Effector CD8-positive, alpha-beta T cell (primary cell): ENCODE results near the gene NYAP2.

ENCODE experiments used
- DNase-seq: peaks from one replicate; lab custom pipeline; 2025; lab: John Stamatoyannopoulos, UW
- total RNA-seq, 4 experiments: gene quantifications; one replicate each; lab custom pipeline; 2026; lab: John Stamatoyannopoulos, UW

Gene NYAP2
- total RNA-seq, result 0 to 0.44 (median 0) reads per million in 4 experiments

GRCh38 chr2:225399504-225399903 is at the start of gene NYAP2:
Gene NYAP2, plus strand, starts transcription at chr2:225399710. Its CDS starts 9,171 bp downstream, at chr2:225408881.
- no peak for DNase-seq

GRCh38 chr2:225353579-225354085 is 45.9 kb upstream of the NYAP2 start:
- DNase-seq, result no peak

- no peak for DNase-seq
Measured at GRCh38 chr2:225354281-225354774, 45.2 kb upstream of the NYAP2 start.

GRCh38 chr2:225355788-225356187 is 43.7 kb upstream of the NYAP2 start:
- no peak for DNase-seq

- no peak for DNase-seq
Measured at GRCh38 chr2:225366731-225367130, 32.8 kb upstream of the NYAP2 start.

GRCh38 chr2:225367482-225367881 is 32.0 kb upstream of the NYAP2 start:
- no peak for DNase-seq

GRCh38 chr2:225378984-225379383 is 20.5 kb upstream of the NYAP2 start:
- no peak for DNase-seq

- no peak for DNase-seq
Measured at GRCh38 chr2:225379856-225380255, 19.7 kb upstream of the NYAP2 start.

GRCh38 chr2:225381609-225382008 is 17.9 kb upstream of the NYAP2 start:
- DNase-seq, result no peak

GRCh38 chr2:225398372-225398771 is 1.1 kb upstream of the NYAP2 start:
- DNase-seq, result no peak

- no peak for DNase-seq
Measured at GRCh38 chr2:225400060-225400511, 576 bp downstream of the NYAP2 start.

- no peak for DNase-seq
Measured at GRCh38 chr2:225400546-225401400, 1.3 kb downstream of the NYAP2 start.

GRCh38 chr2:225402210-225402776 is 2.8 kb downstream of the NYAP2 start:
- no peak for DNase-seq

- DNase-seq, result no peak
Measured at GRCh38 chr2:225411452-225411851, 11.9 kb downstream of the NYAP2 start.

GRCh38 chr2:225413786-225414185 is 14.3 kb downstream of the NYAP2 start:
- no peak for DNase-seq

GRCh38 chr2:225414902-225415301 is 15.4 kb downstream of the NYAP2 start:
- DNase-seq, result no peak

GRCh38 chr2:225415341-225415740 is 15.8 kb downstream of the NYAP2 start:
- no peak for DNase-seq

GRCh38 chr2:225415792-225416191 is 16.3 kb downstream of the NYAP2 start:
- DNase-seq, result no peak

- no peak for DNase-seq
Measured at GRCh38 chr2:225416616-225417367, 17.3 kb downstream of the NYAP2 start.

GRCh38 chr2:225419033-225419432 is 19.5 kb downstream of the NYAP2 start:
- no peak for DNase-seq

GRCh38 chr2:225422145-225422544 is 22.6 kb downstream of the NYAP2 start:
- no peak for DNase-seq

- no peak for DNase-seq
Measured at GRCh38 chr2:225425284-225425683, 25.8 kb downstream of the NYAP2 start.
